GM04503 (cell line): Measurements from ENCODE around the gene EP400.

Experiments used
- DNase-seq: peaks from one replicate; pipeline ENCODE4 v3.0.0-alpha.2; 2012; ENCODE audit warnings: low read depth

The EP400 gene

GRCh38 chr12:131949431-131950181, at the start of gene EP400:
TSS of gene EP400 (plus strand) at chr12:131949942. CDS start at chr12:131960620, 10,678 bp downstream.
- DNase-seq = peak; percentile 67

- DNase-seq = no peak
Measured at GRCh38 chr12:131900397-131900796, 49.3 kb upstream of the EP400 start.

GRCh38 chr12:131901431-131902331, 48.1 kb upstream of the EP400 start:
- no peak for DNase-seq

GRCh38 chr12:131902332-131903241, 47.2 kb upstream of the EP400 start:
- DNase-seq = no peak

- no peak for DNase-seq
Measured at GRCh38 chr12:131903270-131904255, 46.2 kb upstream of the EP400 start.

- DNase-seq = no peak
Measured at GRCh38 chr12:131904346-131904745, 45.4 kb upstream of the EP400 start.

GRCh38 chr12:131905081-131905629, 44.6 kb upstream of the EP400 start:
- no peak for DNase-seq

GRCh38 chr12:131905630-131906091, 44.1 kb upstream of the EP400 start:
- DNase-seq = no peak

GRCh38 chr12:131907379-131908091, 42.2 kb upstream of the EP400 start:
- no peak for DNase-seq

- DNase-seq = no peak
Measured at GRCh38 chr12:131908092-131909080, 41.4 kb upstream of the EP400 start.

GRCh38 chr12:131909081-131909751, 40.5 kb upstream of the EP400 start:
- no peak for DNase-seq

- no peak for DNase-seq
Measured at GRCh38 chr12:131909752-131910219, 40.0 kb upstream of the EP400 start.

- no peak for DNase-seq
Measured at GRCh38 chr12:131910302-131911027, 39.3 kb upstream of the EP400 start.

GRCh38 chr12:131911028-131911650, 38.6 kb upstream of the EP400 start:
- DNase-seq = no peak

- no peak for DNase-seq
Measured at GRCh38 chr12:131911851-131912477, 37.8 kb upstream of the EP400 start.
